Measurements from ENCODE around the gene GPC5.

The GPC5 gene

GRCh38 chr13:92017737-92018136 lies 619.3 kb downstream of the GPC5 start:
- DNase-seq (ENCODE audit: low spot score), result no peak

GRCh38 chr13:92028695-92029094 lies 630.3 kb downstream of the GPC5 start:
- no peak for DNase-seq (ENCODE audit: low spot score)

- no peak for DNase-seq (ENCODE audit: low spot score)
Observed at GRCh38 chr13:92029641-92030040, 631.2 kb downstream of the GPC5 start.

GRCh38 chr13:92038905-92039304 lies 640.5 kb downstream of the GPC5 start:
- no peak for DNase-seq (ENCODE audit: low spot score)

GRCh38 chr13:92042522-92042921 lies 644.1 kb downstream of the GPC5 start:
- DNase-seq (ENCODE audit: low spot score), result no peak

GRCh38 chr13:92044351-92044750 lies 645.9 kb downstream of the GPC5 start:
- no peak for DNase-seq (ENCODE audit: low spot score)

- no peak for DNase-seq (ENCODE audit: low spot score)
Observed at GRCh38 chr13:92054389-92054788, 656.0 kb downstream of the GPC5 start.

- no peak for DNase-seq (ENCODE audit: low spot score)
Observed at GRCh38 chr13:92074658-92075057, 676.2 kb downstream of the GPC5 start.

- no peak for DNase-seq (ENCODE audit: low spot score)
Observed at GRCh38 chr13:92097337-92097903, 699.0 kb downstream of the GPC5 start.

GRCh38 chr13:92101801-92102200 lies 703.4 kb downstream of the GPC5 start:
- no peak for DNase-seq (ENCODE audit: low spot score)

- no peak for DNase-seq (ENCODE audit: low spot score)
Observed at GRCh38 chr13:92103689-92104153, 705.3 kb downstream of the GPC5 start.

- DNase-seq (ENCODE audit: low spot score), result no peak
Observed at GRCh38 chr13:92122186-92122853, 723.9 kb downstream of the GPC5 start.

GRCh38 chr13:92126399-92126798 lies 728.0 kb downstream of the GPC5 start:
- DNase-seq (ENCODE audit: low spot score), result no peak

GRCh38 chr13:92135509-92135908 lies 737.1 kb downstream of the GPC5 start:
- DNase-seq (ENCODE audit: low spot score), result no peak

GRCh38 chr13:92136449-92137155 lies 738.2 kb downstream of the GPC5 start:
- no peak for DNase-seq (ENCODE audit: low spot score)

GRCh38 chr13:92137520-92137919 lies 739.1 kb downstream of the GPC5 start:
- DNase-seq (ENCODE audit: low spot score), result no peak

- no peak for DNase-seq (ENCODE audit: low spot score)
Observed at GRCh38 chr13:92143766-92144165, 745.3 kb downstream of the GPC5 start.

GRCh38 chr13:92150606-92151005 lies 752.2 kb downstream of the GPC5 start:
- DNase-seq (ENCODE audit: low spot score), result no peak

GRCh38 chr13:92158346-92158745 lies 759.9 kb downstream of the GPC5 start:
- no peak for DNase-seq (ENCODE audit: low spot score)

- DNase-seq (ENCODE audit: low spot score), result no peak
Observed at GRCh38 chr13:92164822-92165221, 766.4 kb downstream of the GPC5 start.

- DNase-seq (ENCODE audit: low spot score), result no peak
Observed at GRCh38 chr13:92172191-92172590, 773.8 kb downstream of the GPC5 start.

- no peak for DNase-seq (ENCODE audit: low spot score)
Observed at GRCh38 chr13:92173254-92173653, 774.8 kb downstream of the GPC5 start.

- DNase-seq (ENCODE audit: low spot score), result no peak
Observed at GRCh38 chr13:92175330-92175729, 776.9 kb downstream of the GPC5 start.
